Measurements from ENCODE around the gene ZSWIM3.

The ZSWIM3 gene

GRCh38 chr20:45910670-45911485 is 53.5 kb downstream of the ZSWIM3 start:
- peak; percentile 79 for DNase-seq

- peak; percentile 25 for DNase-seq
Observed at GRCh38 chr20:45911486-45912343, 54.3 kb downstream of the ZSWIM3 start, which contains the start of gene PLTP. Gene PLTP, minus strand, starts transcription at chr20:45912155. Its CDS starts 703 bp downstream, at chr20:45911452.

GRCh38 chr20:45912344-45912682 is 54.9 kb downstream of the ZSWIM3 start:
- DNase-seq: no peak

- DNase-seq: no peak
Observed at GRCh38 chr20:45913116-45913515, 55.7 kb downstream of the ZSWIM3 start.

GRCh38 chr20:45917790-45918141 is 60.4 kb downstream of the ZSWIM3 start:
- no peak for DNase-seq

GRCh38 chr20:45918182-45918737 is 60.8 kb downstream of the ZSWIM3 start:
- DNase-seq: no peak

GRCh38 chr20:45918779-45919537 is 61.5 kb downstream of the ZSWIM3 start:
- DNase-seq: no peak

- no peak for DNase-seq
Observed at GRCh38 chr20:45919542-45920399, 62.4 kb downstream of the ZSWIM3 start.

GRCh38 chr20:45920462-45921336 is 63.3 kb downstream of the ZSWIM3 start:
- no peak for DNase-seq

- DNase-seq: no peak
Observed at GRCh38 chr20:45921337-45922189, 64.1 kb downstream of the ZSWIM3 start.

- DNase-seq: no peak
Observed at GRCh38 chr20:45924391-45925261, 67.2 kb downstream of the ZSWIM3 start.

GRCh38 chr20:45925821-45926506 is 68.5 kb downstream of the ZSWIM3 start:
- no peak for DNase-seq

GRCh38 chr20:45926731-45927070 is 69.3 kb downstream of the ZSWIM3 start:
- DNase-seq: no peak

- DNase-seq: no peak
Observed at GRCh38 chr20:45927071-45927878, 69.9 kb downstream of the ZSWIM3 start.

Data from activated CD4-positive, alpha-beta T cell treated with anti-CD3 and anti-CD28 coated beads, Interleukin-2, amount 50 U/mL, for 1 hour (primary cell).